GM18526 (cell line): ENCODE data around the gene VWA3B.

ENCODE experiments used
- POLR2A ChIP-seq: IDR thresholded peaks from 3 replicates; pipeline ENCODE4 v1.6.1; 2011; ENCODE audit not compliant: insufficient read length; ENCODE audit errors: extremely low read depth

VWA3B gene, protein sequence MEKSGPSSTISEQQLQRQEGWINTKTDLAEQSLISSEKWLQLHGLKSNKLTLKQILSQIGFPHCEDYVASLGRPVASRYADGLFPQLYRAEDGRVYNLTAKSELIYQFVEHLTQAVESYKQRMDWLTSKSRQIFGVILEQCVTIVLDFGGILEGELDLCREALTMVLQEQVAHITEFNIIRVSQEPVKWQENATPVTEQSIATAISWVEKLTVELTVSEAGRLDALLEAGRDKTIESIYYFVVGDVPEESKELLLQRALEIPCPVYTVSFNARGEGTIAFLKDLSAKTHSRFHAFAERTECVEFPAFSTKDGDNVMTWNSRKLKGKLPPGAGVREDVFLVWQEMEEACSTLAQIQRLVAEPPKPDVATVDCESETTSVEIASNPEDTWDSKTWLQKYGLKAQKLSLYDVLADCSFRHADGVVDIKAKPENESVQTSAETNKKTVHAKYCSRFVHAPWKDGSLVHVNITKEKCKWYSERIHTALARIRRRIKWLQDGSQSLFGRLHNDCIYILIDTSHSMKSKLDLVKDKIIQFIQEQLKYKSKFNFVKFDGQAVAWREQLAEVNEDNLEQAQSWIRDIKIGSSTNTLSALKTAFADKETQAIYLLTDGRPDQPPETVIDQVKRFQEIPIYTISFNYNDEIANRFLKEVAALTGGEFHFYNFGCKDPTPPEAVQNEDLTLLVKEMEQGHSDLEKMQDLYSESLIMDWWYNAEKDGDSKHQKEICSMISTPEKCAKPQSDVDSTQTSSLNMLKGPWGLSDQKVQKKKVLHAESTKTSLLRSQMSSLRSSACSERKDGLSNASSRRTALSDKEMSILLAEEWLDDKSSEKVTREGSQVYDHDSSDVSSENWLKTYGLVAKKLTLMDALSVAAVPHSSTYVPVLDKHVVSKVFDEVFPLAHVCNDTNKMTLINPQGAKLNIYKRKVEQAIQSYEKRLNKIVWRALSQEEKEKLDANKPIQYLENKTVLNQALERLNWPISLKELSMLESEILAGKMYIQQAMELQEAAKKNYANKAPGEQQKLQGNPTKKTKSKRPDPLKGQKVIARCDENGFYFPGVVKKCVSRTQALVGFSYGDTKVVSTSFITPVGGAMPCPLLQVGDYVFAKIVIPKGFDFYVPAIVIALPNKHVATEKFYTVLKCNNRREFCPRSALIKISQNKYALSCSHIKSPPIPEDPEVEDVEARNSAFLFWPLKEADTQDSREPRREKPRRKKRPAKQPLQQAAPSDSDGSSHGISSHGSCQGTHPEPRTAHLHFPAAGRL (N-terminal part only)

DNA sequence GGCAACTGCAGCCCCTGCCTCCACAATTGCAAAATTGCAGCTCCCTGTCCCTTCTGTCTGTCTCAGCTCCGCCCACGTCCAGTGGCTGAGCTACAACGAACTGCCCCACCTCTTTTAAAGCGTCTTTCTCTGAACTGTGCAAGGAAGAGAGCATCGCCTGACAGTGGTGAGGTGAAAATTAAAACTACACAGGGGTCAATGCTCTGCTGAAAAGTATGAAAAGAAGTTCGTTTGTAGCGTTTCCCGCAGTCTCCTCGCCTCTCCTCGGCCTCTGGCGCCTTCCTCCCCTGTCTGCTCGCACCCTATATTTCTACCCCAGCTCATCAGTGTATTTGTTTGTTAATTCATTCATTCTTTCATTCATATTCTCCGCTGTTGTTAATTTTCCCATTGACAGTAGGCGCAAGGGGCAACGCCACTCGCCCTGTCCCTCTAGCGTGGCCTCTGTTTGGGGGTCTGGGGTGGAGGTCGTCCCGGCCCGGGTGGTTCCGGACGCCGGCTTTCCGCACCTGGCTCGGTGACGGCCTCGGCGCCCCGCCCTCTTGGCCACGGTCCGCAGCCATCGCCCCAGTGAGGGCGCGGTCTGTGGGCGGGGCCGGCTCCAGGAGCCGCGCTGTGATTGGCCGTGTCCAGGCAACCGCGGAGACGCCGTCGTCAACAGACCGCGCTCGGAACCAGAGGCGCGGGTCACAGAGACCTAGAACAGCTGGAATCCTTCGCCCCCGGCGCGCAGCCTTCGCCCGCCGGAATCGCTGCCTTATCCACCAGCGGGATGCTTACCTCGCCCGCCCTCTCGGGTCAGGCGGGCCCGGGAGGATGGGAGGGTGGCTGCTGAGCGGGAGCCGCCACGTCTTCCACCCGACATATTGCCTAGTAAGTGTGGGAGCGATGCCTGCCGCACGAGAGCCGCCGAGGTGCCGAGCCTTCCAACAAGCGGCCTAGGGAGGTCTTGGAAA, at the start of gene VWA3B:
TSS of gene VWA3B (plus strand) at position 677 of the 956 bp plus-strand sequence. CDS start 5,926 bp downstream, outside the sequence.
- TF ChIP-seq POLR2A, result no peak

GRCh38 chr2:98037206-98037605, 49.8 kb upstream of the VWA3B start:
- no peak for TF ChIP-seq POLR2A

DNA sequence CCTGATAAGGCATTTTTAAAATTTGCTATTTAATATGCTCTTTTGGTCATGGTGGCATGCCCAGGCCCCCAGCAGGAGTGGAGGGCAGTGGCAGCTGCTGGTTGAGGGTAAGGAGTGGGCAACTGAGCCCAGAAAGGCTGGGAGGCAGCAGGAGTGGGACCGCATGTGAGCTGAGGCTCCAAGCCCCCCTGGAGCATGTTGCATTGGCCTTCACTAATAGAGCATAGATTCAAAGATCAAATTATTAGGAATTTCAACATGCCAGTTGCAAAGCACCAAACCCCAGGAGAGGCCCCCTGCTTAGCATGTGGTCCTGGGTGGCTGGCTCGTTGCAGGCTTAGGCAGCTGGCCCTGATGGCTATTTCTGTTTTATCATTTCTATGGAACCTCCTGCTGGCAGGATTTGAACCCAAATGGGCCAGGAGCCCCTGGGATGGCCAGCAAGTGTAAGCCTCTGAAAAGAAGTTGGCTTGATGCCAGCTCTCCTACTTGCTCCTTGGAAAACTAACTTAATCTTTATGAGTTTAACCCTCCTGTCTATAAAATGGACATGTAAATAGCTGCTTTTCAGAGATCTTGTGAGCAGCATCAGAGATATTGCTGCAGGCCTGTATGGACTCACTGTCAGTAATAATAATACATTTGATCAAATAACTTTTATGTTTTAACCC, 49.2 kb upstream of the VWA3B start:
- no peak for TF ChIP-seq POLR2A

DNA sequence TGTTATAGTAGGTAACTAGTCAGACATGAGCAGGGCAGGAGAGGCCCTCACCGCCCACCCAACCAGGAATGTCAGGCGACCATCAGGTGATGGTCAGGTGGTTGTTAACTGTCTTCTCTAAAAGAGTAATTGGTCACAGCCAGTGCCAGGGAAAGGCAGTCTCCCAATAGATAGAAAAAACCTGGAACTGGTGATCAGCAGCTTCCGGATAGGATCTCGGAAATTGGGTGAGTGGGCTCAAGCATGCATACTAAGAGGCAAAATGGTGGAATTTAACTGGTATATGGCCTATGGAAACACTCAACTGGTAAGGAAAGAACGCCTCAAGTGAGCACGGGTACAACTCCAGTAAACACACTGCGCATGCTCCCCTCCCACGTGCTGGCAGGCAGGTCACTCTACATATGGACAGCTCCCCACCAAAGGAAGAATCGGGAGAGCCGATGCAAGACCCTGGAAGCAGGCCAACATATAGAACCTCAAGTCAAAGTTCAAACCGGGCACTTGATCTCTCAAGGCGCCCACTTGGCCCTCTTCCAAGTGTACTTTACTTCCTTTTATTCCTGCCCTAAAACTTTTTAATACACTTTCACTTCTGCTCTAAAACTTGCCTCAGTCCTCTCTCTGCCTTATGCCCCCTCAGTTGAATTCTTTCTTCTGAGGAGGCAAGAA, 47.7 kb upstream of the VWA3B start:
- TF ChIP-seq POLR2A, result no peak

GRCh38 chr2:98040331-98040939, 46.5 kb upstream of the VWA3B start:
- no peak for TF ChIP-seq POLR2A

- no peak for TF ChIP-seq POLR2A
These were observed 43.9 kb upstream of the VWA3B start for GRCh38 chr2:98043101-98043500.

DNA sequence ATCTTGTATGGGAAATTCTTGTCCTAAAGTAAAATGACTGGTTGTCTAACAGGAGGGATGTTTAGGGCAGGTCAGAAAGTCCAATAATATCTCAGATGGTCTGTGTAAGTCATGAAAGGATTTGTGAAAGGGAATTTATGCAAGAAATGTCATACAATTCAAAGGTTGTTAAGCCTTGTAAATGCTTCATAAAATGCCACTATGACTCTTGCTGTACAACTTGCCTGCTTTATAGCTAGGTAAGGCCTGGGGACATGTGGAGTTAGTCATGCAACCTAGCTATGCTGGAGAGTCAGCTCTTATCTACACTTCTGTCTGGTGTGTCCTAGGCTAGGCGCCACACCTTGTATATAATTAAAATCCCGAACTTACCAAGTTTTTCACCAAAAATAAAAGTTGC, 36.9 kb upstream of the VWA3B start:
- TF ChIP-seq POLR2A, result no peak

GRCh38 chr2:98058191-98058975, 28.6 kb upstream of the VWA3B start:
- no peak for TF ChIP-seq POLR2A

- TF ChIP-seq POLR2A, result no peak
These were observed 26.7 kb upstream of the VWA3B start for GRCh38 chr2:98060277-98060676.

DNA sequence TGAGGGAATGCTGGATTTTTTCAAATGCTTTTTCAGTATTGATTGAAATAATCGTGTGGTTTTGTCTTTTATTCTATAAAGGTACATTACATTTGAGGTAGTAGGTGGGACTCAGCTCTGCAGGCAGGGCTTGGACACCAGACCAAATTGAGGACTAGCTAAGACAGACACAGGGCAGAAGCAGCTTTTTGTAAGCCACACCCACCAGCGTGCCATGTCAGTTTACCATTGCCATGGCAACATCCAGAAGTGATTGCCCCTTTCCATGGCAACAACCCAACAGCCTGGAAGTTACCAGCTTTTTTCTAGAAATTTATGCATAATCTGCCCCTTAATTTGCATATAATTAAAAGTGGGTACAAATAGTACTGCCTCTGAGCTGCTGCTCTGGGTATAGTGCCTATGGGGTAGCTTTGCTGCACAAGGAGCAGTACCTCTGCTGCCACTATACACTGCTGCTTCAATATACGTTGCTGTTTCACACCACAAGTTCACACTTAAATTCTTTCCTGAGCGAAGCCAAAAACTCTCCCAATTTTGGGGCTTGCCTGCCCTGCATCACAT, 23.6 kb upstream of the VWA3B start:
- TF ChIP-seq POLR2A, result no peak

- TF ChIP-seq POLR2A, result no peak
These were observed 21.2 kb upstream of the VWA3B start for GRCh38 chr2:98065808-98066207.

GRCh38 chr2:98067160-98067559, 19.8 kb upstream of the VWA3B start:
- TF ChIP-seq POLR2A, result no peak
